Heart right ventricle (tissue), 16 donors: ENCODE results near the gene RIN1. TPM values are rescaled to one million over a fixed set of nuclear protein-coding genes. Genes with fewer than 3 reads are reported as not detected.
A peak's percentile ranks its signal among the peaks of the same experiment; 100 is the strongest.

Experiments
- ATAC-seq, 8 donors: fragments of 200-7000 bp; cut with Tn5 transposase; one replicate each; pipeline ENCODE4 v1.9.1; 2020; ENCODE audit warnings: mild to moderate bottlenecking in 8 of 8, moderate library complexity in 8 of 8, moderate number of reproducible peaks in 1 of 8
- DNase-seq, 2 donors: peaks; one replicate each; pipeline ENCODE4 v3.0.0-alpha.2; 2020
- H3K27ac ChIP-seq, 10 donors: fragments of 200-600 bp; sonication (generic) in 2 of 10; one replicate each; pipeline versions ENCODE4 v1.5.0 to v1.8.0; 2020 to 2022; ENCODE audit warnings: mild to moderate bottlenecking in 3 of 10
- H3K27me3 ChIP-seq, 7 donors: fragments of 200-600 bp; one replicate each; pipeline ENCODE4 v1.8.0; 2021 to 2022; ENCODE audit warnings: mild to moderate bottlenecking in 2 of 7
- H3K36me3 ChIP-seq, 9 donors: fragments of 200-600 bp; sonication (generic) in 1 of 9; one replicate each; pipeline versions ENCODE4 v1.5.0 to v1.8.0; 2020 to 2022; ENCODE audit warnings: mild to moderate bottlenecking in 2 of 9
- H3K4me1 ChIP-seq, 9 donors: fragments of 200-600 bp; sonication (generic) in 1 of 9; one replicate each; pipeline versions ENCODE4 v1.5.0 to v1.8.0; 2020 to 2022; ENCODE audit warnings: mild to moderate bottlenecking in 4 of 9
- H3K4me3 ChIP-seq, 10 donors: fragments of 200-600 bp; sonication (generic) in 2 of 10; one replicate each; pipeline versions ENCODE4 v1.5.0 to v1.8.0; 2020 to 2022; ENCODE audit warnings: mild to moderate bottlenecking in 7 of 10, moderate library complexity in 2 of 10
- H3K9me3 ChIP-seq, 11 donors: fragments of 200-600 bp in 10 of 11; sonication (generic) in 2 of 11; one replicate each; pipeline versions ENCODE4 v1.5.0 to v1.8.0; 2013 to 2022; ENCODE audit warnings: mild to moderate bottlenecking in 2 of 11, control low read depth in 1 of 11, moderate library complexity in 1 of 11
- CTCF ChIP-seq, 9 donors: fragments of 200-600 bp; sonication (generic) in 2 of 9; IDR thresholded peaks; one replicate each; pipeline versions ENCODE4 v1.5.0 to v1.8.0; 2021 to 2022; ENCODE audit warnings: antibody characterized with exemption in 9 of 9, mild to moderate bottlenecking in 5 of 9, moderate library complexity in 1 of 9
- WGBS, 2 donors: extraction: QIAGEN DNeasy Blood & Tissue Kit; methylation state at CpG; one replicate each; pipeline ENCODE4 v1.1.7; 2013; ENCODE audit warnings: inconsistent platforms in 1 of 2; 5-methylcytosine and 5-hydroxymethylcytosine counted together
- intact Hi-C, 10 donors: fragments of 100-400 bp; cut with DNase I; formaldehyde crosslinking; loops; one replicate each; pipeline versions ENCODE4 v1.11.1 to v1.14.2; 2022
- polyA plus RNA-seq, 2 donors: library from polyadenylated mRNA; stranded (reverse); fragments of 200-250 nt; gene quantifications; one replicate each; pipeline ENCODE4 v1.2.3, GENCODE V29; 2013
- total RNA-seq, 10 donors: library from RNA; stranded (reverse); fragmentation: NEBNext Ultra II Directional in 3 of 10; extraction: Animal tissue kit (Norgen Biotek cat#: 25700) in 3 of 10; gene quantifications; one replicate each; pipeline versions ENCODE4 v1.2.1 to v1.2.4, GENCODE V29; 2021 to 2023
- donor health status: Arrhythmogenic right ventricular cardiomyopathy.
- donor health status: ischemic (EF 13 %, LVEDD 7.1; RV severe dilation, severe dysfunction).
- donor health status: healthy with polysubstance abuse.
- donor health status: DM: no; HTN: yes; CAD: no.
- donor health status: DM: no; HTN: no; CAD: no.
- donor health status: ischemic (EF 25% LVEDD 6.9; RV normal size, moderate dysfunction).
- donor health status: ischemic (EF 25% LVEDD 5.7; RV mildly dilated, moderate dysfunction).
- donor health status: healthy.
- donor health status: DM: yes; HTN: yes; CAD: no.
- donor health status: Ischemic cardiomyopathy.
- donor health status: ischemic (EF 35%, LVEDD 5.7; RV mildly dilated, moderate dysfunction).
- donor health status: nonischemic (EF 11% LVEDD 7.7; RV severe dilation, severe dysfunction).
- donor health status: DM: yes; HTN: yes; CAD: no.
- donor health status: PGD.
- donor health status: ischemic (EF 29% LVEDD 5.4; RV normal size, mild dysfunction).
- donor health status: nonischemic (EF 23%, LVEDD 6.1; RV moderate dilation, normal function).

RIN1 gene
- total and polyA plus RNA-seq, 12 donors: 0.81 to 10.8 (median 1.9) TPM

GRCh38 chr11:66326261-66327111 lies 9.7 kb downstream of the RIN1 start:
- Histone ChIP-seq H3K27me3 (no peaks in the 10 kb centered on the region), H3K36me3 (peaks cover 0 to 2% (median 0%) of the 10 kb centered on the region in 9 donors), H3K27ac (peak overlapping the region; percentile 69 to 89 (median 76)), H3K4me3 (no peak overlapping the region), H3K9me3 (no peaks in the 10 kb centered on the region), H3K4me1 (peaks cover 21 to 50% (median 32%) of the 10 kb centered on the region in 9 donors)
- ATAC-seq: peak; percentile 41 to 86 (median 68)
- WGBS, 2 donors: 38 to 39% methylated on average over 21 of the region's 21 CpGs
- peak; percentile 77 for DNase-seq
- intact Hi-C loops: loop anchor here in 1 of 10 donors (5.0 kb wide), 1 partner anchor 104 kb away; no protein-coding TSS in a partner anchor
- no peak for TF ChIP-seq CTCF (IDR thresholded peaks at IDR 0.05)

GRCh38 chr11:66325263-66325671 lies 11.0 kb downstream of the RIN1 start:
- WGBS, 2 donors: 83 to 86% methylated on average over 8 of the region's 8 CpGs

GRCh38 chr11:66324664-66325063 lies 11.6 kb downstream of the RIN1 start:
- no peak for TF ChIP-seq CTCF (IDR thresholded peaks at IDR 0.05)
- 80 to 86% methylated on average over 10 of the region's 10 CpGs for WGBS, 2 donors
- Histone ChIP-seq H3K4me3 (no peak overlapping the region), H3K27me3 (no peaks in the 10 kb centered on the region), H3K4me1 (peaks cover 21 to 50% (median 32%) of the 10 kb centered on the region in 9 donors), H3K27ac (peak overlapping the region in 1 of 10 donors; percentile 8), H3K9me3 (no peaks in the 10 kb centered on the region), H3K36me3 (no peaks in the 10 kb centered on the region)
- ATAC-seq (no peak), DNase-seq (no peak)
- intact Hi-C loops: loop anchor here in 1 of 10 donors (5.0 kb wide), 1 partner anchor 102 kb away; no protein-coding TSS in a partner anchor

More at GRCh38 chr11:66325263-66325671, 11.0 kb downstream of the RIN1 start:
- Histone ChIP-seq H3K4me3 (no peak overlapping the region), H3K9me3 (no peaks in the 10 kb centered on the region), H3K27me3 (no peaks in the 10 kb centered on the region), H3K36me3 (no peaks in the 10 kb centered on the region), H3K27ac (peak overlapping the region in 7 of 10 donors; percentile 5 to 89 (median 78)), H3K4me1 (peaks cover 21 to 50% (median 32%) of the 10 kb centered on the region in 9 donors)
- ATAC-seq (no peak), DNase-seq (no peak)
- intact Hi-C loops: loop anchor here in 1 of 10 donors (5.0 kb wide), 1 partner anchor 103 kb away; no protein-coding TSS in a partner anchor
- TF ChIP-seq CTCF (IDR thresholded peaks at IDR 0.05): no peak

- no peak for ATAC-seq
Measured at GRCh38 chr11:66323684-66324083, 12.6 kb downstream of the RIN1 start.

More at GRCh38 chr11:66323684-66324083, 12.6 kb downstream of the RIN1 start:
- TF ChIP-seq CTCF (IDR thresholded peaks at IDR 0.05): no peak
- no peak overlapping the region for H3K4me3 ChIP-seq
- no peaks in the 10 kb centered on the region for H3K9me3 ChIP-seq
- H3K27me3 ChIP-seq: no peaks in the 10 kb centered on the region
- intact Hi-C loops: no loop called here
- no peak overlapping the region for H3K27ac ChIP-seq
- no peaks in the 10 kb centered on the region for H3K36me3 ChIP-seq
- no peak for DNase-seq
- H3K4me1 ChIP-seq: peaks cover 19 to 49% (median 32%) of the 10 kb centered on the region in 9 donors
- WGBS, 2 donors: 100% methylated on average over 1 of the region's 1 CpG
